DND-41 (cell line): ENCODE data around the gene CHD9.

Experiments used
- ATAC-seq: fragments of 200-7000 bp; cut with Tn5 transposase; 3 replicates; pipeline ENCODE4 v1.9.1; 2021; ENCODE audit warnings: low read depth; ENCODE audit not compliant: insufficient read depth
- DNase-seq: peaks from one replicate; pipeline ENCODE4 v3.0.0-alpha.2; 2020
- H2AFZ ChIP-seq: 2 replicates; pipeline ENCODE4 v1.6.0; 2012; ENCODE audit warnings: low read depth, low read length
- H3K27ac ChIP-seq: 2 replicates; pipeline ENCODE4 v1.5.1; 2012; ENCODE audit warnings: low read length, inconsistent platforms
- H3K27me3 ChIP-seq: fragments of 200-600 bp; sonication (generic); 2 replicates; pipeline ENCODE4 v1.6.0; 2012; ENCODE audit warnings: low read length, mild to moderate bottlenecking, inconsistent platforms; ENCODE audit not compliant: insufficient read depth, poor library complexity
- H3K36me3 ChIP-seq: 2 replicates; pipeline ENCODE4 v1.5.1; 2012; ENCODE audit warnings: low read length, inconsistent platforms; ENCODE audit not compliant: insufficient read depth
- H3K4me1 ChIP-seq: 2 replicates; pipeline ENCODE4 v1.5.1; 2012; ENCODE audit warnings: mild to moderate bottlenecking, low read length; ENCODE audit not compliant: insufficient read depth
- H3K4me2 ChIP-seq: 2 replicates; pipeline ENCODE4 v1.6.0; 2012; ENCODE audit warnings: mild to moderate bottlenecking, moderate library complexity, low read length, inconsistent platforms; ENCODE audit not compliant: insufficient read depth
- H3K4me3 ChIP-seq, 2 experiments: fragments of 200-600 bp in 1 of 2; shearing (Covaris generic) in 1 of 2; 2 replicates each; pipeline ENCODE4 v1.5.1; 2012 to 2016; ENCODE audit warnings: inconsistent platforms in 2 of 2, low read length in 2 of 2, mild to moderate bottlenecking in 2 of 2, low read depth in 1 of 2, moderate library complexity in 1 of 2
- H3K79me2 ChIP-seq: 2 replicates; pipeline ENCODE4 v1.6.0; 2012; ENCODE audit warnings: low read length, inconsistent platforms; ENCODE audit not compliant: insufficient read depth
- H3K9ac ChIP-seq: 2 replicates; pipeline ENCODE4 v1.6.0; 2012; ENCODE audit warnings: low read depth, mild to moderate bottlenecking, inconsistent platforms, low read length, moderate library complexity
- H3K9me3 ChIP-seq: 2 replicates; pipeline ENCODE4 v1.5.1; 2012; ENCODE audit warnings: low read length, moderate library complexity, mild to moderate bottlenecking, inconsistent platforms; ENCODE audit not compliant: insufficient read depth, severe bottlenecking
- H4K20me1 ChIP-seq: 2 replicates; pipeline ENCODE4 v1.6.0; 2012; ENCODE audit warnings: low read length; ENCODE audit not compliant: insufficient read depth
- CTCF ChIP-seq: IDR thresholded peaks from 2 replicates; pipeline ENCODE4 v1.5.1; 2012; ENCODE audit warnings: borderline replicate concordance, low read length, moderate library complexity, mild to moderate bottlenecking; ENCODE audit not compliant: poor library complexity, severe bottlenecking; ENCODE audit errors: extremely low read depth
- EZH2 ChIP-seq: IDR thresholded peaks from 3 replicates; pipeline ENCODE4 v1.6.1; 2012; ENCODE audit warnings: borderline replicate concordance, low read depth, mild to moderate bottlenecking, moderate library complexity, low read length, inconsistent platforms; ENCODE audit not compliant: severe bottlenecking

Gene CHD9

GRCh38 chr16:53029971-53030370 lies 24.8 kb upstream of the CHD9 start:
- peaks cover 14% of the 10 kb centered on the region for H3K9me3 ChIP-seq
- DNase-seq (no peak), ATAC-seq (no peak)
- no peaks in the 10 kb centered on the region for H3K4me1 ChIP-seq
- no peaks in the 10 kb centered on the region for H3K27me3 ChIP-seq
- H2AFZ ChIP-seq, result no peak overlapping the region
- H3K27ac ChIP-seq, result no peak overlapping the region
- H3K9ac ChIP-seq, result no peak overlapping the region
- no peaks in the 10 kb centered on the region for H4K20me1 ChIP-seq
- H3K4me2 ChIP-seq, result no peak overlapping the region
- H3K79me2 ChIP-seq, result no peaks in the 10 kb centered on the region
- H3K36me3 ChIP-seq, result no peaks in the 10 kb centered on the region
- TF ChIP-seq EZH2, result no peak
- no peak for TF ChIP-seq CTCF
- H3K4me3 ChIP-seq, result no peak overlapping the region

- TF ChIP-seq EZH2 (no peak), CTCF (no peak)
- Histone ChIP-seq H3K27ac (no peak overlapping the region), H3K27me3 (no peaks in the 10 kb centered on the region), H3K4me2 (no peak overlapping the region), H3K4me3 (no peak overlapping the region), H2AFZ (no peak overlapping the region), H3K9ac (no peak overlapping the region), H4K20me1 (no peaks in the 10 kb centered on the region), H3K4me1 (no peaks in the 10 kb centered on the region), H3K36me3 (no peaks in the 10 kb centered on the region), H3K9me3 (peaks cover 14% of the 10 kb centered on the region), H3K79me2 (no peaks in the 10 kb centered on the region)
- DNase-seq, result no peak
- ATAC-seq, result no peak
These were observed 23.4 kb upstream of the CHD9 start for GRCh38 chr16:53031323-53031942.

GRCh38 chr16:53034306-53034705 lies 20.5 kb upstream of the CHD9 start:
- ATAC-seq, result no peak
- Histone ChIP-seq H3K27me3 (no peaks in the 10 kb centered on the region), H3K36me3 (no peaks in the 10 kb centered on the region), H3K4me1 (no peaks in the 10 kb centered on the region), H3K4me3 (no peak overlapping the region), H4K20me1 (no peaks in the 10 kb centered on the region), H3K27ac (no peak overlapping the region), H2AFZ (no peak overlapping the region), H3K4me2 (no peak overlapping the region), H3K79me2 (no peaks in the 10 kb centered on the region), H3K9me3 (peaks cover 14% of the 10 kb centered on the region), H3K9ac (no peak overlapping the region)
- no peak for DNase-seq
- TF ChIP-seq CTCF (no peak), EZH2 (no peak)
